NB4 (cell line): ENCODE data around the gene SIN3A.
A peak's percentile ranks its signal among the peaks of the same experiment; 100 is the strongest.
"Not testable (repeated sequence)": the region's sequence is repeated elsewhere in the genome, so short reads cannot be mapped to it uniquely, and the experiment has no call there.

Experiments
- DNase-seq: peaks from one replicate; pipeline ENCODE4 v3.0.0; 2010; ENCODE audit warnings: low read depth
- H3K4me3 ChIP-seq: one replicate; pipeline ENCODE4 v1.5.1; 2011; ENCODE audit warnings: mild to moderate bottlenecking, low read depth, low read length, moderate library complexity
- MYC ChIP-seq: IDR thresholded peaks from 2 replicates; pipeline ENCODE4 v1.6.1; 2011; ENCODE audit warnings: low read depth, low read length
- POLR2A ChIP-seq: IDR thresholded peaks from 2 replicates; pipeline ENCODE4 v1.6.1; 2011; ENCODE audit warnings: mild to moderate bottlenecking; ENCODE audit not compliant: insufficient read length; ENCODE audit errors: extremely low read depth
- TF ChIP-seq, protein P1 (sequence below): IDR thresholded peaks from 2 replicates; pipeline ENCODE4 v1.6.1; 2011; ENCODE audit warnings: low read depth, low read length
- TF ChIP-seq, protein P2 (sequence below): IDR thresholded peaks from one replicate; pipeline ENCODE4 v1.5.1; 2012; ENCODE audit warnings: low read depth, low read length

SIN3A gene

DNA sequence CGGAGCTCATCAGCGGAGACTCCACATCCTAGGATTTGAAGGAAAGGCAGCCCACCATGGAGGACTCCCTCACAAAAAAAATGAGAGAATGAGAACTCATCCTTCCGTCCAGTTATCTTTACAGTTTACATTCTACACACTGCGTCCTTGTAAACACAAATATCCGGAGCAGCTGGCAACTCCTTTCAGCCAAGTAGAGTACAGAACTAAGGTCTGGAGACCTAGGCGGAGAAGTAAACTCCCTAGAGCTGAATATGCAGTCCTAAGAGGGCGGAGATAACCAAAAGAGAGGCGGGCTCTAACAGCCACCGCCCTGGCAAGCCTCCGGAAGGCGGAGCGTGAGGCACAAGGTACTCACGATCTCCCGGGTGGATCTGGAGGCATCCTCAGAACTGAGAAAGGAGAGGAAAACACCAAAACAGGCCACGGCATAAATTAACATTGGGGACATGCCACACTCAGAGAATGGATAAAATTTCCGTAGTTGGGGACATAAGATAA lies 924 bp upstream of the SIN3A start:
- peak; percentile 89 for DNase-seq
- TF ChIP-seq MYC, result peak; percentile 17; the same call in 1 of the 2 replicates
- peak; percentile 63 for TF ChIP-seq POLR2A
- TF ChIP-seq, protein P1, sequence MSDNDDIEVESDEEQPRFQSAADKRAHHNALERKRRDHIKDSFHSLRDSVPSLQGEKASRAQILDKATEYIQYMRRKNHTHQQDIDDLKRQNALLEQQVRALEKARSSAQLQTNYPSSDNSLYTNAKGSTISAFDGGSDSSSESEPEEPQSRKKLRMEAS, result peak; percentile 40; the same call in 1 of the 2 replicates
- TF ChIP-seq, protein P2, sequence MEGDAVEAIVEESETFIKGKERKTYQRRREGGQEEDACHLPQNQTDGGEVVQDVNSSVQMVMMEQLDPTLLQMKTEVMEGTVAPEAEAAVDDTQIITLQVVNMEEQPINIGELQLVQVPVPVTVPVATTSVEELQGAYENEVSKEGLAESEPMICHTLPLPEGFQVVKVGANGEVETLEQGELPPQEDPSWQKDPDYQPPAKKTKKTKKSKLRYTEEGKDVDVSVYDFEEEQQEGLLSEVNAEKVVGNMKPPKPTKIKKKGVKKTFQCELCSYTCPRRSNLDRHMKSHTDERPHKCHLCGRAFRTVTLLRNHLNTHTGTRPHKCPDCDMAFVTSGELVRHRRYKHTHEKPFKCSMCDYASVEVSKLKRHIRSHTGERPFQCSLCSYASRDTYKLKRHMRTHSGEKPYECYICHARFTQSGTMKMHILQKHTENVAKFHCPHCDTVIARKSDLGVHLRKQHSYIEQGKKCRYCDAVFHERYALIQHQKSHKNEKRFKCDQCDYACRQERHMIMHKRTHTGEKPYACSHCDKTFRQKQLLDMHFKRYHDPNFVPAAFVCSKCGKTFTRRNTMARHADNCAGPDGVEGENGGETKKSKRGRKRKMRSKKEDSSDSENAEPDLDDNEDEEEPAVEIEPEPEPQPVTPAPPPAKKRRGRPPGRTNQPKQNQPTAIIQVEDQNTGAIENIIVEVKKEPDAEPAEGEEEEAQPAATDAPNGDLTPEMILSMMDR, result no peak
- H3K4me3 ChIP-seq, result peak overlapping the region; percentile 98

DNA sequence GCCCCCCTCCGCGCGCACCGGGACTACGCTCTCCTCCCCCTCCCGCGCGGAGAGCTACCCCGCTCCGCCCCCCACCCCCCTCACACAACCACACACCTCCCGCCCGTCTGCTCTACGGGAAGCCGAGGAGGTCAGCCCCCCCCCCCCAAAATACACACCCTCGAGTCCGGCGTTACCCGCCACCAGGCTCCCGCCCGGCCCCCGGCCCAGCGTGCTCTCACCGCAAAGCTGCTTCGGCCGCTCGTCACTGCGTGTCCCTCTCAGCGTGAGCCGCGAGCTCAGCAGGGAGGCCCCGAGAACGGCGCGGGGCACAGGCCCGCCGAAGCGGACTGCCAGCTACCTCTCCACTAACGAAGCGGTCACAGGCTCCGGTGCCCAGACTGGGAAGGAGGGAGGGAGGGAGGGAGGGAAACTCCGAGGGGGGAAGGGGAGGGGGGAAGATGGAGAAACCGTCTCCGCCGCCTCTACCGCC lies 252 bp downstream of the SIN3A start:
- no peak for DNase-seq
- H3K4me3 ChIP-seq, result peak overlapping the region; percentile 78
- TF ChIP-seq MYC, result no peak
- no peak for TF ChIP-seq POLR2A
- TF ChIP-seq, protein P2, result no peak
- TF ChIP-seq, protein P1, result no peak

GRCh38 chr15:75450307-75451201 lies 936 bp downstream of the SIN3A start:
- H3K4me3 ChIP-seq, result peak overlapping the region; percentile 89
- peak; percentile 99 for DNase-seq
- TF ChIP-seq, protein P1, result peak; percentile 58
- TF ChIP-seq MYC (peak; percentile 54; the same call in 1 of the 2 replicates), POLR2A (peak; percentile 5)
- TF ChIP-seq, protein P2, result no peak

- TF ChIP-seq, protein P2, result no peak
- TF ChIP-seq POLR2A, result no peak
- TF ChIP-seq, protein P1, result no peak
- TF ChIP-seq MYC, result no peak
- peak overlapping the region; percentile 89 for H3K4me3 ChIP-seq
- DNase-seq, result no peak
Observed at GRCh38 chr15:75449585-75450306, 1.7 kb downstream of the SIN3A start.

GRCh38 chr15:75448171-75448570 lies 3.3 kb downstream of the SIN3A start:
- DNase-seq, result peak; percentile 29
- H3K4me3 ChIP-seq, result not testable (repeated sequence)

GRCh38 chr15:75446151-75446550 lies 5.3 kb downstream of the SIN3A start:
- TF ChIP-seq, protein P2, result no peak
- TF ChIP-seq, protein P1, result no peak
- no peak for TF ChIP-seq POLR2A
- no peak for TF ChIP-seq MYC
- no peak overlapping the region for H3K4me3 ChIP-seq
- DNase-seq, result no peak

DNA sequence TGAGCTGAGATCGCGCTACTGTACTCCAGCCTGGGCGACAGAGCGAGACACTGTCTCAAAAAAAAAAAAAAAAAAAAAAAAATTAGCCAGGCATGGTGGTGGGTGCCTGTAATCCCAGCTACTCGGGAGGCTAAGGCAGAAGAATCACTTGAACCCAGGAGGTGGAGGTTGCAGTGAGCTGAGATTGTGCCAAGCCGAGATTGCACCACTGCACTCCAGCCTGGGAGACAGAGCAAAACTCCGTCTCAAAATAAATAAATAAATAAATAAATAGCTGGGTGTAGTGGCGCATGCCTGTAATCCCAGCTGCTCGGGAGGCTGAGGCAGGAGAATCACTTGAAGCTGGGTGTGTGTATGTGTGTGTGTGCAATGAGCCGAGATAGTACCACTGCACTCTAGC lies 6.2 kb downstream of the SIN3A start:
- DNase-seq, result not testable (repeated sequence)

GRCh38 chr15:75443972-75444453 lies 7.5 kb downstream of the SIN3A start:
- not testable (repeated sequence) for DNase-seq, H3K4me3 ChIP-seq

More for the DNA sequence above, 6.2 kb downstream of the SIN3A start:
- H3K4me3 ChIP-seq, result not testable (repeated sequence)
